Activated T-helper 2 cell treated with anti-CD3 and anti-CD28 coated beads, Interferon-gamma antibody, Interleukin-2, Interleukin-4, amounts not matched to agents 10 μg/mL and 5 μg/mL and 100 μg/mL, durations not matched to agents 14 hours and 24 hours and 36 hours (primary cell): ENCODE data around the gene WNT9A. TPM values are rescaled to one million over a fixed set of nuclear protein-coding genes. Genes with fewer than 3 reads are reported as not detected.

ENCODE experiments used
- DNase-seq: peaks from one replicate; pipeline ENCODE4 v3.0.0; 2021; ENCODE audit warnings: low spot score
- H3K27ac Mint-ChIP-seq: one replicate; pipeline ENCODE4 v1.8.0; 2021; ENCODE audit warnings: mixed read lengths
- H3K27me3 Mint-ChIP-seq: one replicate; pipeline ENCODE4 v1.8.0; 2021; ENCODE audit warnings: low read depth, mixed read lengths
- H3K36me3 Mint-ChIP-seq: one replicate; pipeline ENCODE4 v1.8.0; 2021; ENCODE audit warnings: low read depth, mixed read lengths
- H3K4me1 Mint-ChIP-seq: one replicate; pipeline ENCODE4 v1.8.0; 2021; ENCODE audit warnings: low read depth, mixed read lengths
- H3K4me3 Mint-ChIP-seq: one replicate; pipeline ENCODE4 v1.8.0; 2021; ENCODE audit warnings: low read depth, mild to moderate bottlenecking, moderate library complexity, mixed read lengths
- H3K9me3 Mint-ChIP-seq: one replicate; pipeline ENCODE4 v1.8.0; 2021; ENCODE audit warnings: mixed read lengths
- intact Hi-C: fragments of 100-400 bp; cut with micrococcal nuclease; formaldehyde crosslinking; loops from one replicate; pipeline ENCODE4 v1.15.1; 2023
- total RNA-seq: library from RNA; stranded (reverse); gene quantifications from 2 replicates; pipeline ENCODE4 v1.2.3, GENCODE V29; 2022

Gene WNT9A
- total RNA-seq, 1 donor from 2014 or later: 0.05 TPM

DNA sequence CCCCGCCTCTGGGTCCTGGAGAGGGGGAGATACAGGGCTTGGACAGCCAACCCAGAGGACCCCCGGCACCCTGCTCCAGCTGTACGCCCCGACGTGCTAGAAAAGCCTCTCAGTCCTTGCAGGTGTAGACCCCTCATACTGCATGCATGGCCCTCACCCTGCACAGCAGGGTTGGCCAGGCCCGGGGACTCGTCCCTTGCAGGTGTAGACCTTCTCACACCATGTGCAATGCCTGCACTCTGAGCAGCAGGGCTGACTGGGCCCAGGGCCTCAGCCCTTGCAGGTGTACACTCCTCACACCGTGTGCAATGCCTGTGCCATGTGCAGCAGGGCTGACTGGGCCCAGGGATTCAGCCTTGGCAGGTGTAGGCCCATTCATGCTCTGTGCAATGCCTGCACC is 26.8 kb downstream of the WNT9A start:
- no peak overlapping the region for H3K27ac Mint-ChIP-seq
- intact Hi-C loops: no loop called here
- H3K36me3 Mint-ChIP-seq: no peaks in the 10 kb centered on the region
- H3K4me1 Mint-ChIP-seq: no peaks in the 10 kb centered on the region
- H3K9me3 Mint-ChIP-seq: no peaks in the 10 kb centered on the region
- no peak overlapping the region for H3K4me3 Mint-ChIP-seq
- DNase-seq: no peak
- H3K27me3 Mint-ChIP-seq: no peaks in the 10 kb centered on the region

DNA sequence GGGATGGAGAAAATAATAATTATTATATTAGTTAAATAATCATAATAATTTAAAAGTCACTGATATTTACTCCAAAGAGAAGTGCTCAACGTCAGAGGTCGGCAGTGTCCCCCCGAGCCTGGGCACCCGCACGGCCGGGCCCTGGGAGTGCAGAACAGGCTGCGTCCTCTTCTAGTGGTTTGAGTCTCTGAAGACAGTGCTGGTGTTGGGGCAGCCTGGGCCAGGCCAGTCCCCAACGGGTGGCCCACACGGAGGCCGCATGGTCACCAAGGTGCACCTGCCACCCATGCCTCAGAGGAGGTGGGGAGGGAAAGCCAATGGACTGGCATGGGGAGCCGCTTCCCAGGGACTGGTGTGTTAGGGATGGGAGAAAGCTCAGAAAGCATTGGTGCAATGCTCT is 27.3 kb downstream of the WNT9A start:
- Mint-ChIP-seq H3K4me1 (no peaks in the 10 kb centered on the region), H3K9me3 (no peaks in the 10 kb centered on the region), H3K36me3 (no peaks in the 10 kb centered on the region), H3K27me3 (no peaks in the 10 kb centered on the region), H3K4me3 (no peak overlapping the region), H3K27ac (no peak overlapping the region)
- no peak for DNase-seq
- intact Hi-C loops: no loop called here

DNA sequence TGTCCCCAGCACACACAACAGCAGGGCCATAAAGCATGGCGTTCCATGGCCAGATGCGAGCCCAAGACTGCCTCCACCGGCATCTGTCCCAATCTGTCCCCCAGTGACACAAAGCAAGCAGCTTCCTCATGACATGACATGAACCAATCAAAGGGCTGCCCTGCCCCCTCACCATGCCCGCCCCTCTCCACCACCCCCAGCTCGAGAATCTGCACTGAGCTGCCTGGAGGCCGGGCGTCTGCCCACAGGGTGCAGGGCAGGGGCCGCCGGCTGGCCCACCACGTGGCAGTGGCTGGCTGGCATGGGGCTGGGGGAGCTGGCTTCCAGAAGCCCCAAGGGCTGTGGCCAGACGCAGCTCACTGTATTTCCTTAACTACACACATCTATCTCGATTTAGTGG is 27.8 kb downstream of the WNT9A start:
- H3K9me3 Mint-ChIP-seq: no peaks in the 10 kb centered on the region
- no peak overlapping the region for H3K4me3 Mint-ChIP-seq
- no peak for DNase-seq
- H3K36me3 Mint-ChIP-seq: no peaks in the 10 kb centered on the region
- H3K27ac Mint-ChIP-seq: no peak overlapping the region
- intact Hi-C loops: no loop called here
- H3K27me3 Mint-ChIP-seq: no peaks in the 10 kb centered on the region
- H3K4me1 Mint-ChIP-seq: no peaks in the 10 kb centered on the region

DNA sequence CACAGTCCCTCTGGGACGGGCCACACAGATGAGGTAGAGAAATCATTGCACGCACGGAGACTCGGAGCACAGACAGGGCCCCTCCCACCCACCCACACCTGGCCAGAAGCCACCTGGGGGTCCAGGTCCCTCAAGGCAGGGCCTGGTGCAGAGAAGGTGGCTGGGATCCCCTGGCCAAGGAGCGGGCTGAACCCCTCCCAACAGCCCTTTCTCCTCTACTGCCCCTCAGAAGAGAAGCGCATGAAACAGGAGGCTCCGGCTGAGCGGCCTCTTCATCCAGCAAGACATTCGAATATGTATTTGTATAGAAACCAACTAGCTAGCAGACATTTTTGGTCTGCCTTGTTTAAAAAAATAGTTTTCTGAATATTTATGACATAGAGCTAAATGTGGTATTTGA is 29.0 kb downstream of the WNT9A start:
- H3K4me3 Mint-ChIP-seq: no peak overlapping the region
- no peaks in the 10 kb centered on the region for H3K27me3 Mint-ChIP-seq
- no peaks in the 10 kb centered on the region for H3K4me1 Mint-ChIP-seq
- no peaks in the 10 kb centered on the region for H3K9me3 Mint-ChIP-seq
- no peaks in the 10 kb centered on the region for H3K36me3 Mint-ChIP-seq
- no peak for DNase-seq
- intact Hi-C loops: no loop called here
- no peak overlapping the region for H3K27ac Mint-ChIP-seq

DNA sequence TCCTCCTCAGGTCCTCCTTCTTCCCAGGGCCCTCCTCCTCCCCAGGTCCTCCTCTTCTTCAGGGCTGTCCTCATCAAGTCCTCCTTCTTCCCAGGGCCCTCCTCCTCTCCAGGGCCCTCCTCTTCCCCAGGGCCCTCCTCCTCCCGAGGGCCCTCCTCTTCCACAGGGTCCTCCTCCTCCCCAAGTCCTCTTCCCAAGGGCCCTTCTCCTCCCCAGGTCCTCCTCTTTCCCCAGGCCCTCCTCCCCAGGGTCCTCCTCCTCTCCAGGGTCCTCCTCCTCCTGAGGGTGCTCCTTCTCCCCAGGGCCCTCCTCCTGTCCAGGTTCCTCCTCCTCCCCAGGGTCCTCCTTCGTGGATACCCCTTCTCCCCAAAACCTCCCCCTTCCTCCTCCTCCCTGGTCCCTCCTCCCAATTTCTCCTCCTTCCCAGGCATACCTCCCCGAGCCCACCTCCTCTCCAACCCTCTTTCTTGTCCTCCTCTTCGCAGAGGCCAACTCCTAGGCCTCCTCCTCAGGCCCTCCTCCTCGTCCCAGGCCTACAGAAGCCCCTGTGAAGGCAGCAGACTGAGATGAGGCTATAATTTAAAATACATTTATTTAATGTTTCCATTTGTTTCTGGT is 29.5 kb downstream of the WNT9A start:
- DNase-seq: no peak
- Mint-ChIP-seq H3K27ac (no peak overlapping the region), H3K9me3 (no peaks in the 10 kb centered on the region), H3K4me3 (no peak overlapping the region), H3K27me3 (no peaks in the 10 kb centered on the region), H3K36me3 (no peaks in the 10 kb centered on the region), H3K4me1 (no peaks in the 10 kb centered on the region)
- intact Hi-C loops: no loop called here

DNA sequence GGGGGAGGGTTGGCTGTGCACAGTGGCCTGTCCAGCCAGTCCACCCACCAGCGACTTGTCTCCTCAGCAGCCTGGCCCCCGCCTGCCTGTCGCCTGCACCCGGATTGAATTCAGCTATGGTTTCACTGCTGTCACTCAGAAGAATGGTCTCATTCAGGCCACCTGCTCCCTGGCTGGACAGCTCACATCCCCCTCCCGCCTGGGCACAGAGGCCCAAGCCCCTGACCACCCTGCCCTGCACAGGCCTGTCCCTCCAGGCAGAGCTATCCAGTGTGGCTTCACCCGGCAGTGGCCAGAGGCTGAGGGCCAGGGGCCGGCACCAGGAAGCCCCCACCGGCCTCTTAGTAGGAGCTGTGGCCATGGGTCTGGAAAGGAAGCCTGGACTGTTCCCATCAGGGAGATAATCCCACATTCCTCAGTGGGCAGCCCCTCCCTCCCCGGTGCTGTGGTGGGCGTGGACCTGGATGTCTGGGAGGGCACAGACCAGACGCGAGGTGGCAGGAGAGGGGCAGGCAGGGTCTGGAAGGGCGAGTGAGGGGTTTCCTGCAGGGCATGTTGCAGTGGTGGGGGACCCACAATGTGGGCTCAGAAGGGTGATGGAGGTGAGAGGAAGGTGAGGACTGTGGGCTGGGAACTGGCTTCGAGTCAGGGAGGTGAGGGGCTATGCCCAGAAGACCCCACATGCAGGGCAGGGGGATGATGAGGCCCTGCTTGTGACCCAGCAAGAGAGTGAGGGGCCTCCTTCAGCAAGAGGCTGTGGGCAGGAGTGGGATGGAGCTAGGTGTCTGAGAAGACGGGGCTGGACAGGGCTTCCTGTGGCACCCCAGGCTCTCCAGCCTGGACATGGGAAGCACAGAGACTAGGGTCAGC is 30.4 kb downstream of the WNT9A start:
- no peaks in the 10 kb centered on the region for H3K9me3 Mint-ChIP-seq
- H3K4me1 Mint-ChIP-seq: no peaks in the 10 kb centered on the region
- no peak for DNase-seq
- H3K27me3 Mint-ChIP-seq: peaks cover 4% of the 10 kb centered on the region
- no peak overlapping the region for H3K4me3 Mint-ChIP-seq
- no peaks in the 10 kb centered on the region for H3K36me3 Mint-ChIP-seq
- H3K27ac Mint-ChIP-seq: no peak overlapping the region
- intact Hi-C loops: no loop called here

DNA sequence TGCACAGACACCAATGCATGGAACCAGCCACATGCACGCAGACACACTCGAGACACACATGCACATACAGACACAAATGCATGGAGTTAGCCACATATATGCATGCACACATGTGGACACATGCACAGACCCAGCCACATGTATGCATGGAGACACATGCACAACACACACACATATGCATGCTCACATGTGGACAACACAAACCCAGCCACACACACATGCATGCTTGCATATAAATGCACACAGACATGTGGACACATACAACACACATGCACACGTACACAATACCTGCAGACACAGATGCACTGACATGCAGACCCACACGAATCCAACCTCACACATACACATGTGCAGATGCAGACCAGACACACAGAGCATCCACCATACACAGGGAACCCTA is 31.1 kb downstream of the WNT9A start:
- Mint-ChIP-seq H3K4me1 (no peaks in the 10 kb centered on the region), H3K27me3 (peaks cover 4% of the 10 kb centered on the region), H3K9me3 (no peaks in the 10 kb centered on the region), H3K36me3 (no peaks in the 10 kb centered on the region), H3K4me3 (no peak overlapping the region), H3K27ac (no peak overlapping the region)
- intact Hi-C loops: no loop called here
- no peak for DNase-seq

DNA sequence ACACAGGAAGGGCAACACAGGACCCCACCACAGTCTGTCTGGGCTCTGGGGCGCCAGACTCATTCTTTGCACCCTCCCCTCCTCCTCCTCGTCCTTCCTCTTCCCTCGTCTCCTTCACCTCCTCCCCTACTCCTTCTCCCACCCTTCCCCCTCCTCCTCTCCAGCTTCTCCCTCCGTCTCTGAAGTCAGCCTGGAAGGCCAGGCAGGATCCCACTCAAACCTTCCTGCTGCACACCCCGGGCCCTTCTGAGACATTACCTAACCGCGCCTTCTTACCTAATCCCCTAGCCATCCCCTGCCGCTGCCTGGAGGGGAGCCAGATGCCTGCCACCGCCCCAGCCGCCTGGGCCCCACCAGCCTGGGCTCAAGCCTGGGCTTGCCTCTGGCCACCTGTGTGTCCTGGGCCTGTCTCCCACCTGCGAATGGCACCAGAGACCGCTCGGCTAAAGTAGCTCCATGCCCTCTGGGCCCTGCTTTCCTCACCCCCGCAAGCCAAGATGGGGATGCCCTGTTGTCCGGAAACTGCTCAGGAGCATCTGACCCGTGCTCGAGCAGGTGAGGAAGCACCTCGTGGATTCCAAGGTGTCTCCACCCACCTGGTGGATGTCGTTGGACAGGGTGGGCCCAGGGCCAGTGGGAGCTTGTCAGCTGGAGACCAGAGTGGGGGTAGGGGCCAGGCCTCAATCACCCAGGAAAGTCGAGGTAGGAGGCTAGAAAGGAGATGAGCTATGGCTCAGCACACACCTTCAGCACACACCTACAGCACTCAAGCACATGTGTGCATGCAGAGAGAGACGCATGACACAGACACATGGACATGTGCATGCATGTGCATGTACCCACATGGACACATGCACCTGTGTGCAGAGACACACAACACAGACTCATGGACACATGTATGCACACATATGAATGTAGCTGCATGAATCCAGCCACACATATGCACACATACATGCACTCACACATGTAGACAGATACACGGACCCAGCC is 31.9 kb downstream of the WNT9A start:
- intact Hi-C loops: no loop called here
- Mint-ChIP-seq H3K4me3 (no peak overlapping the region), H3K4me1 (no peaks in the 10 kb centered on the region), H3K36me3 (no peaks in the 10 kb centered on the region), H3K9me3 (no peaks in the 10 kb centered on the region), H3K27me3 (peaks cover 4% of the 10 kb centered on the region), H3K27ac (no peak overlapping the region)
- DNase-seq: no peak

DNA sequence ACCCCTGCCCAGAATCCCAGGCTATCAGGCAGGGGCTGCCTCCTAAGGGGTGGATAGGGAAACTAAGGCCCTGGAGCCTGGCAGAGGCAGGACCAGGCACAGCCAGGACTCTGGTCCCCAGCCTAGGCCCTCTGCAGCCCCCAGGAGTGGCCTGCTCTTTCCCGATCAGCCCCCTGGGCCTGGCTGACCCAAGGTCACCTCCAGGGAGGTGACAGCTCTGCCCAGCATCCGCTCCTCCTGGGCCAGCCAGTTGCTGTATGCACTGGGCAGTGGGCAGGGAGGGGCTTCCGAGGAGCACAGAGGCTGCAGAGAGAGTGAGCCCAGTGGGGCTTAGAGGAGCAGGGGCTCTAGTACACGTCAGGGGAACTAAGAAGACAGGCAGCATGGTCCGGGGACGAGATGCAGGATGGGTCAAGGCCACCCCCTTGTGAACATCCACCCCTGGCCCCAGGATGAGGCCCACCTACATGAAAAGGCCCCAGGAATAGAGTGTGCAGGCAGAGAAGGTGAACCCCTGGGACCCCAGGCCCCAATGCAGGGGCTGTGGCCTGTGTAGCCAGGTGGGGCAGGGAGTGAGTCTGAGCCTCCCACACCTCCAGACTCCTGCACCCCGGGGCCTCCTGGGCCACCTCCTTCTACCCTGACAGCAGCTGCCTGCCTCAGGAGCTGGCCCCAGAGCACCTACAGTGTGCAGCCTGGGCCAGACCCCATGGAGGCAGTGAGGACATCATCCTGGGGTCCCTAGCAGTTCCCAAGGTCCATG is 32.8 kb downstream of the WNT9A start:
- Mint-ChIP-seq H3K27ac (no peak overlapping the region), H3K27me3 (peaks cover 6% of the 10 kb centered on the region), H3K9me3 (no peaks in the 10 kb centered on the region), H3K4me1 (no peaks in the 10 kb centered on the region), H3K36me3 (no peaks in the 10 kb centered on the region), H3K4me3 (no peak overlapping the region)
- intact Hi-C loops: no loop called here
- no peak for DNase-seq

DNA sequence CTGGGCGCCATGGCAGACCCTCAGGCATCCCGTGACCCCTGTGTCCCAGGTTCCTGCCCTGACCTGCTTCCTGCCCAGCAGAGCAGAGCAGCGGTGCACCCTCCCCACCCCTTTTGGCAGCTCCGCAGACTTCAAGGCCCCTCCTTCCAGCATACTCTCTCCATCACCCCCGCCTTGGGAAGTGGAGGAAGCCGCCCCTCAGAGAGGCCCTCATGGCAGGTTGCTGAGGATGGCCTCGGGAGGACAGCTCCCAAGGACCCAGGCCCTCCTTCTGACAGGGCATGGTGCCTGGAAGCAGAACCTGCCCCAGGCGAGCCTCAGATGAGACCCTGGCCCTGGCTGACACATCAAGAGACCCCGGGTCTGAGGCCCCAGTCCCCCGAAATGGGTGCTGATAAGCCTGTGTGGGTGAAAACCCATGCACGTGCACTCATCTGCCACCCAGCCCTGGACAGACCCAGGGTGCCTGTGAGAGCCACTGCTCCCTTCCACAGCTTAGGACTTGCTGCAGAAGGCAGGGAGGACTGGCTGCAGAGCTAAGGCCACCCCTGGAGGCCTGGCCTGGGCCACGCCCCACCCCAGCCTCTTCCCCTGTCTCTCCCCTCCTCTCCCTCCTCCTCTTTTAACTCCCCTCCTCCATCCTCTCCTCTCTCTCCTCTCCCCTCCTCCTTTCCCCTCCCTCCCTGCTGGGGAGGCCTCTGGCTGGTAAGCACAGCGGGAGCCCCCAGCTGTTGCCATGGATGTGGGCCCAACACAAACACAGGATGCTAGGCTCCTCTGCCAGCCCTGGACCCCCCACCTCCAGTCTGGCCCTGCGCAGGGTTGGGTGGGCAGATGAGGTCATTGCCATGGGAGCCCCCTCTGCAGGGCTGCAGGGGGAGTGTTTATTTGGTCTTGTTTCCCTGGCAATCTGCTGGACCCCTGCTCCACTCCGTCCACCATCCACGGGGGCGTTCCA is 33.7 kb downstream of the WNT9A start:
- no peaks in the 10 kb centered on the region for H3K4me1 Mint-ChIP-seq
- peaks cover 8% of the 10 kb centered on the region for H3K27me3 Mint-ChIP-seq
- H3K27ac Mint-ChIP-seq: no peak overlapping the region
- intact Hi-C loops: no loop called here
- no peaks in the 10 kb centered on the region for H3K36me3 Mint-ChIP-seq
- no peak overlapping the region for H3K4me3 Mint-ChIP-seq
- DNase-seq: no peak
- H3K9me3 Mint-ChIP-seq: no peaks in the 10 kb centered on the region

DNA sequence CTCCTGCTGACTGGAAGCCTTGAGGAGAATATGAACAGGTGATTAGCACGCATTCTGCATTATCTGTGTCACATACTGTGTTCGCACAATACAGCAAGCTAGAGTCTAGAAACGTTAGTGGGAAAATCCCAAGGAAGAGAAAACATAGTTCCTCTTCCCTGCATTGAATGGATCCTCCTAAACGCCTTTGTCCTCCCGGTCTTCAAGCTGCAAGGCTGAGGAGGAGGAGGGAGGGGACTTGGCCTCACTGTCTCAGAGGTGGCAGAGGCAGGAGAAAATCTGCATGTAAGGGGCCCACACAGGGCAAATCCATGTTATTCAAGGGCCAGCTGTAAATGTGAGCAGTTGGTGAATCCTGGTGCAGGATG is 34.4 kb downstream of the WNT9A start:
- H3K9me3 Mint-ChIP-seq: no peaks in the 10 kb centered on the region
- intact Hi-C loops: no loop called here

More for the DNA sequence above, 34.4 kb downstream of the WNT9A start:
- DNase-seq: no peak
- Mint-ChIP-seq H3K27ac (no peak overlapping the region), H3K36me3 (no peaks in the 10 kb centered on the region), H3K4me1 (no peaks in the 10 kb centered on the region), H3K27me3 (peaks cover 8% of the 10 kb centered on the region), H3K4me3 (no peak overlapping the region)
